Neural crest cell (in vitro differentiated cells): ENCODE measurements around the gene MAGIX. TPM values are rescaled to one million over a fixed set of nuclear protein-coding genes. Genes with fewer than 3 reads are reported as not detected.

Experiments
- DNase-seq: peaks from one replicate; pipeline ENCODE4 v3.0.0; 2021; ENCODE audit warnings: low read depth, mixed read lengths, low spot score
- H3K27ac Mint-ChIP-seq: one replicate; pipeline ENCODE4 v1.8.0; 2021; ENCODE audit warnings: mild to moderate bottlenecking, mixed read lengths; ENCODE audit not compliant: unreplicated experiment
- H3K27me3 Mint-ChIP-seq: 2 replicates; pipeline ENCODE4 v1.8.0; 2021; ENCODE audit warnings: low read depth, mild to moderate bottlenecking, mixed read lengths
- H3K36me3 Mint-ChIP-seq: 2 replicates; pipeline ENCODE4 v1.8.0; 2021; ENCODE audit warnings: low read depth, mild to moderate bottlenecking, mixed read lengths
- H3K4me1 Mint-ChIP-seq: 2 replicates; pipeline ENCODE4 v1.8.0; 2021; ENCODE audit warnings: mixed read lengths
- H3K4me3 Mint-ChIP-seq: one replicate; pipeline ENCODE4 v1.8.0; 2021; ENCODE audit warnings: mild to moderate bottlenecking, mixed read lengths
- H3K9me3 Mint-ChIP-seq: 2 replicates; pipeline ENCODE4 v1.8.0; 2021; ENCODE audit warnings: mixed read lengths
- total RNA-seq: library from RNA; stranded (reverse); gene quantifications from 2 replicates; pipeline ENCODE4 v1.2.1, GENCODE V29; 2021
- TF ChIP-seq, protein P1 (sequence below): fragments of 200-600 bp; sonication (generic); conservative IDR thresholded peaks from 2 replicates; pipeline ENCODE4 v1.5.0; 2021; ENCODE audit warnings: antibody characterized with exemption, mild to moderate bottlenecking

Gene MAGIX
- total RNA-seq, 1 donor from 2014 or later: 1.6 TPM

DNA sequence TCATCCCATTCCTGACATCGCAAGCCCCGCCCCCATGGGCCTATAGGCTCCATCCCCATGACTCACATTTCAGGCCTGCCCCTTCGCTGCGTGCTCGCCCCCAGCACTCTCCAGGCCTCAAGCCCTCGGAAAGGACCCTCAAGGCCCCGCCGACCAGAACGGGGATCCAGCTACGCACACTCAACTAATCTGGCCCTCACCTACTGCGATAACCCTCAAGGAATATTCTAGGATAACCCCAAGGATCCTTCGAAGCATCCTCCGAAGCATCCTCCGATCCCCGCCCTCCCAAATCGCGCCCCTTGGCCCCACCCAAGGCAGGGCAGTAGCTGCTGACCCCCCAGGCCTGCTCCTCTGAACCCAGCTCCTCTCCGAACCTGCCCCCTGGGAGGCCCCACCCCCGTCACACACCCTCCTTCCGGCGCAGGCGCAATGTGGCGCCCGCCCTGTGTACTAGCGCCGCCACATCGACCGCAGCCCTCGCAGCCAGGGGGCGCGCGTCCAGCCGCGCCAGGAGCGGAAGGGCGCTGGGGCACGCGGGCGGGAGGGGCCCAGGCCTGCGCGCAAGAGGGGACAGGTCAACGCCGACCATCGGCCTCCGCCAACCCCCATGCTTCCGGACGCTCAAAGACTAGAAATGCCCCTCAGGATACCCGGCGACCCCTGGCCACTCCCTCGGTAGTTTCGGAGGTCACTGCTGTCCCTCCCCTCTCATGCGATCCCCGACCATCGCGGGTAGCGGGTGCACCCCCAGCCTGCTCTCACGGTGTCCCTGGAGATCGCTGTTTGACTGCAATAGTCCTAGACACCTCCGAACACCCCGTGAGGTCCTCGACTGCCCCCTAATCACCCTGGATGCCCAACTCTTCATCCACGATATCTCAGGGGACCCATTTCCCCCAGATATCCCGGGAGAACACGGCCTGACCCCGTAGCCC lies 6.4 kb upstream of the MAGIX start:
- Mint-ChIP-seq H3K4me3 (peak overlapping the region; percentile 92), H3K36me3 (peaks cover under 1% of the 10 kb centered on the region), H3K9me3 (peaks cover 7% of the 10 kb centered on the region), H3K4me1 (peaks cover 16% of the 10 kb centered on the region), H3K27ac (peak overlapping the region; percentile 98), H3K27me3 (peaks cover 2% of the 10 kb centered on the region)
- peak; percentile 62 for DNase-seq
- TF ChIP-seq, protein P1, sequence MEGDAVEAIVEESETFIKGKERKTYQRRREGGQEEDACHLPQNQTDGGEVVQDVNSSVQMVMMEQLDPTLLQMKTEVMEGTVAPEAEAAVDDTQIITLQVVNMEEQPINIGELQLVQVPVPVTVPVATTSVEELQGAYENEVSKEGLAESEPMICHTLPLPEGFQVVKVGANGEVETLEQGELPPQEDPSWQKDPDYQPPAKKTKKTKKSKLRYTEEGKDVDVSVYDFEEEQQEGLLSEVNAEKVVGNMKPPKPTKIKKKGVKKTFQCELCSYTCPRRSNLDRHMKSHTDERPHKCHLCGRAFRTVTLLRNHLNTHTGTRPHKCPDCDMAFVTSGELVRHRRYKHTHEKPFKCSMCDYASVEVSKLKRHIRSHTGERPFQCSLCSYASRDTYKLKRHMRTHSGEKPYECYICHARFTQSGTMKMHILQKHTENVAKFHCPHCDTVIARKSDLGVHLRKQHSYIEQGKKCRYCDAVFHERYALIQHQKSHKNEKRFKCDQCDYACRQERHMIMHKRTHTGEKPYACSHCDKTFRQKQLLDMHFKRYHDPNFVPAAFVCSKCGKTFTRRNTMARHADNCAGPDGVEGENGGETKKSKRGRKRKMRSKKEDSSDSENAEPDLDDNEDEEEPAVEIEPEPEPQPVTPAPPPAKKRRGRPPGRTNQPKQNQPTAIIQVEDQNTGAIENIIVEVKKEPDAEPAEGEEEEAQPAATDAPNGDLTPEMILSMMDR: peak; percentile 71

DNA sequence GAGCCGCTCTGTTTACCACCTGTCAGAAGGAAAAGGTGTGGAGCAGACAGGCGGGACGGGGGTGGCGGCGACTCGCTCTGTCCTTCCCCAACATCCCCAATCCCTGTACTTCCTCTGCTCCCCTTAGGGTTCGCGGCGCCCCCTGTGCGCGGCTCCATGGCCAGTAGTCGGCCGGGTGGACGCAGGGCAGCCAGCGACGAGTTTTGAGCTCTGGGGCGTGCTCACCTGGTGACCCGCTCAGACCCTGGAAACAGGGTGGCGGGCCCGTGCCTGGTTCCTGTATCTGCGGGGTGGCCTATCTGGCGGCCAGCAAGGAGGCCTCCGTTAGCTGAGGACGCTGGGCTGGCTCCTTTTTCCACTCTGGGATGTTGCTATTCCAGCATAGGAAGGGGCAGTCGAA lies 5.4 kb upstream of the MAGIX start:
- peaks cover 5% of the 10 kb centered on the region for H3K9me3 Mint-ChIP-seq
- no peaks in the 10 kb centered on the region for H3K36me3 Mint-ChIP-seq
- no peak overlapping the region for H3K4me3 Mint-ChIP-seq
- peaks cover 16% of the 10 kb centered on the region for H3K4me1 Mint-ChIP-seq
- TF ChIP-seq, protein P1: no peak
- H3K27me3 Mint-ChIP-seq: peaks cover 8% of the 10 kb centered on the region
- no peak overlapping the region for H3K27ac Mint-ChIP-seq
- DNase-seq: no peak

DNA sequence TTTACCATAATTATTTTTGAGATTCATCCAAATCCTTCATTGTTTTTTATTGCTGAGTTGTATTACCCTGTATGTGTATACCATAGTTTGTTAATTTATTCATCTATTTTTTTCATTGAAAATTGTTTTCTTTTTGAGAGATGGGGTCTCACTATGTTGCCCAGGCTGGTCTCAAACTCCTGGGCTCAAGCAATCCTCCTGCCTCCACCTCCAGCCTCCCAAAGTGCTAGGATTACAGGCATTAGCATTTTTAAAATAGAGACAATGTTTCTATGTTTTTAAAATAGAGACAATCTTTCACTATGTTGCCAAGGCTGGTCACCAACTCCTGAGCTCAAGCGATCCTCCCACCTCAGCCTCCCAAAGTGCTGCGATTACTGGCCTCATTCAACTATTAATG lies 1.6 kb upstream of the MAGIX start:
- H3K27ac Mint-ChIP-seq: no peak overlapping the region
- no peak for DNase-seq
- TF ChIP-seq, protein P1: no peak
- H3K27me3 Mint-ChIP-seq: peaks cover 20% of the 10 kb centered on the region
- no peak overlapping the region for H3K4me3 Mint-ChIP-seq
- H3K4me1 Mint-ChIP-seq: peaks cover 9% of the 10 kb centered on the region
- no peaks in the 10 kb centered on the region for H3K36me3 Mint-ChIP-seq
- peaks cover 5% of the 10 kb centered on the region for H3K9me3 Mint-ChIP-seq

DNA sequence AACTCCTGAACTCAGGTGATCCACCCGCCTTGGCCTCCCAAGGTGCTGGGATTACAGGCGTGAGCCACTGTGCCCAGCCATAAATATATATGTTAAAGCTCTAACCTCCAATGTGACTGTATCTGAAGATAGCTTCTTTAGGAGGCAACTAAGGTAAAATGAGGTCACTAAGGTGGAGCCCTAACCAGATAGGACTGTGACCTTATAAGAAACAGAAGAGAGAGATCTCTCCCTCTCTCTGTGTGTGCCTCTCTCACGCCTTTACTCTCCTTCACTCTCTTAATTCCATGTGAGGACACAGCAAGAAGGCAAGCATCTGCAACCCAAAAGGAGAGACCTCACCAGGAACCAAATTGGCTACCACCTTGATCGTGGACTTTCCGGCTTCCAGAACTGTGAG lies 926 bp upstream of the MAGIX start:
- Mint-ChIP-seq H3K36me3 (peaks cover under 1% of the 10 kb centered on the region), H3K4me3 (no peak overlapping the region), H3K4me1 (peaks cover 11% of the 10 kb centered on the region), H3K27me3 (peaks cover 22% of the 10 kb centered on the region), H3K27ac (no peak overlapping the region), H3K9me3 (peaks cover 5% of the 10 kb centered on the region)
- no peak for DNase-seq
- TF ChIP-seq, protein P1: no peak

DNA sequence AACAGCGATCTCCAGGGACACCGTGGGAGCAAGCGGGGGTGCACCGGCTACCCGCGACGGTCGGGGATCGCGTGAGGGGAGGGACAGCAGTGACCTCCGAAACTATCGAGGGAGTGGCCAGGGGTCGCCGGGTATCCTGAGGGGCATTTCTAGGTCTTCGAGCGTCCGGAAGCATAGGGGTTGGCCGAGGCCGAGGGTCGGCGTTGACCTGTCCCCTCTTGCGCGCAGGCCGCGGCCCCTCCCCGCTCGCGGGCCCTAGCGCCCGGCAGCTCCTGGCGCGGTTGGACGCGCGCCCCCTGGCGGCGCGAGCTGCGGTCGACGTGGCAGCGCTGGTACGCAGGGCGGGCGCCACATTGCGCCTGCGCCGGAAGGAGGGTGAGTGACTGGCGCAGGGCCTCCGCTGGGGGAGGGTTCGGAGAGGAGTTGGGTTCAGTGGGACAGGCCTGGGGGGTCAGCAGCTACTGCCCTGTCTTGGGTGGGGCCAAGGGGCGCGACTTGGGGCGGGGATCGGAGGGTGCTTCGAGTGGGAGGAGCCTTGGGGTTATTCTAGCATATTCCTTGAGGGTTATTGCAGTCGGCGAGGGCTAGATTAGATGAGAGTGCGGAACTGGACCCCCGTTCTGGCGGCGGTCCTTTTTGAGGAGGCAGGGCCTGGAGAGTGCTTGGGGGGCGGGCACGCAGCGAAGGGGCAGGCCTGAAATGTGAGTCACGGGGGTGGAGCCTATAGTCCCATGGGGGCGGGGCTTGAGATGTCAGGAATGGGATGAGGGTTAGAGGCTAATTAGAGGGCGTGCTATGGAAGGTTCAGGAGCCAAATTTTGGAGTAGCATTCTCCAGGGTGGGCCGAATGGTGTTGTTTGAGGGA lies 1.2 kb downstream of the MAGIX start:
- Mint-ChIP-seq H3K36me3 (peaks cover 6% of the 10 kb centered on the region), H3K27ac (peak overlapping the region; percentile 83), H3K4me3 (peak overlapping the region; percentile 78), H3K9me3 (peaks cover 5% of the 10 kb centered on the region), H3K27me3 (peaks cover 32% of the 10 kb centered on the region), H3K4me1 (peaks cover 17% of the 10 kb centered on the region)
- DNase-seq: peak; percentile 62
- TF ChIP-seq, protein P1: peak; percentile 74
